B cell (primary cell): ENCODE measurements around the gene NVL.

Source experiments
- EZH2 ChIP-seq: IDR thresholded peaks from 2 replicates; pipeline ENCODE4 v1.6.1; 2012; ENCODE audit warnings: borderline replicate concordance, low read depth, mild to moderate bottlenecking, moderate library complexity, low read length; ENCODE audit not compliant: insufficient read depth, poor library complexity, severe bottlenecking
- TF ChIP-seq, protein P1 (sequence below): fragments of 200-600 bp; IDR thresholded peaks from one replicate; pipeline ENCODE4 v1.8.0; 2022; ENCODE audit warnings: antibody characterized with exemption, mild to moderate bottlenecking

DNA sequence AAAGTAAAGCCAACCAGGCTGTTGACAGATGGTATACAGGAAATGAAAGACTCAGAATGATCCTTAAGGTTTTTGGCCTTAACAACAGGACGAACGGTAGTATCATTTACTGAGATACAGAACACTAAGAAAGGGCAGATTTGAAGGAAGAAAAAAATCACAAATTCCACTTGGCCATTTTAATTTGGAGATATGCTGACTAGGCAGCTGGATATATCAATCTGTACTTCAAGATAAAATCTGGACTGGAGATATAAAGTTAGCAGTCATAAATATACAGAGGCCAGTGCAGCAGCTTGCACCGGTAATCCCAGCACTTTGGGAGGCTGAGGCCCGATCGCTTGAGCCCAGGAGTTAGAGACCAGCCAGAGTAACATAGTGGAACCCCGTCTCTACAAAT lies 1.3 kb downstream of the NVL start:
- TF ChIP-seq, protein P1, sequence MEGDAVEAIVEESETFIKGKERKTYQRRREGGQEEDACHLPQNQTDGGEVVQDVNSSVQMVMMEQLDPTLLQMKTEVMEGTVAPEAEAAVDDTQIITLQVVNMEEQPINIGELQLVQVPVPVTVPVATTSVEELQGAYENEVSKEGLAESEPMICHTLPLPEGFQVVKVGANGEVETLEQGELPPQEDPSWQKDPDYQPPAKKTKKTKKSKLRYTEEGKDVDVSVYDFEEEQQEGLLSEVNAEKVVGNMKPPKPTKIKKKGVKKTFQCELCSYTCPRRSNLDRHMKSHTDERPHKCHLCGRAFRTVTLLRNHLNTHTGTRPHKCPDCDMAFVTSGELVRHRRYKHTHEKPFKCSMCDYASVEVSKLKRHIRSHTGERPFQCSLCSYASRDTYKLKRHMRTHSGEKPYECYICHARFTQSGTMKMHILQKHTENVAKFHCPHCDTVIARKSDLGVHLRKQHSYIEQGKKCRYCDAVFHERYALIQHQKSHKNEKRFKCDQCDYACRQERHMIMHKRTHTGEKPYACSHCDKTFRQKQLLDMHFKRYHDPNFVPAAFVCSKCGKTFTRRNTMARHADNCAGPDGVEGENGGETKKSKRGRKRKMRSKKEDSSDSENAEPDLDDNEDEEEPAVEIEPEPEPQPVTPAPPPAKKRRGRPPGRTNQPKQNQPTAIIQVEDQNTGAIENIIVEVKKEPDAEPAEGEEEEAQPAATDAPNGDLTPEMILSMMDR = no peak
- TF ChIP-seq EZH2 = no peak
